ENCODE data around the gene TMEM239.

Gene TMEM239

DNA sequence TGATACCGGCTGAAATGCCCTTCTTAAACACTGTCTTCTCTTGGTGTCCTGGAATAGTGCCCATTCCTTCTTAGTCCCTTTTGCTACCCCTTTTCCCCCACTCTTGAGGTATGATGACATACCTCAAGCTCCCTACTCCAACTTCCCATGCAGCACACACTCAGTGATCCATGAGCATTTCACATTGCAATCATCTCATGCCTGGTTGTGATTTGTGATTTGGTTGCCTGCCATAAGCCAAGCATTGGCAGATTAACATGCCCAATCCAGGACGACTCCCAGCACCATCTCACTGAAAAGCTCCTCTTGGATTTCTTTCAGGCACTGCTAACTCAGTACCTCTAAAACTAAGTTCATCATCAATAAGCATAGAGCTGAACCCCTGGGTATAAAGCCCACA is 42.4 kb downstream of the TMEM239 start:
- H3K4me3 Mint-ChIP-seq = no peak overlapping the region
- ATAC-seq (replicated peaks; ENCODE audit: extremely low read depth, poor library complexity, severe bottlenecking) (no peak), DNase-seq (ENCODE audit: low spot score in 2 of 2) (no peak)
- H3K27me3 Mint-ChIP-seq = no peaks in the 10 kb centered on the region
- H3K27ac Mint-ChIP-seq (ENCODE audit: low read depth) = no peak overlapping the region
- H3K4me1 Mint-ChIP-seq = peaks cover 6% of the 10 kb centered on the region
- no peaks in the 10 kb centered on the region for H3K9me3 Mint-ChIP-seq
- peaks cover 9% of the 10 kb centered on the region for H3K36me3 Mint-ChIP-seq (ENCODE audit: insufficient read depth)

DNA sequence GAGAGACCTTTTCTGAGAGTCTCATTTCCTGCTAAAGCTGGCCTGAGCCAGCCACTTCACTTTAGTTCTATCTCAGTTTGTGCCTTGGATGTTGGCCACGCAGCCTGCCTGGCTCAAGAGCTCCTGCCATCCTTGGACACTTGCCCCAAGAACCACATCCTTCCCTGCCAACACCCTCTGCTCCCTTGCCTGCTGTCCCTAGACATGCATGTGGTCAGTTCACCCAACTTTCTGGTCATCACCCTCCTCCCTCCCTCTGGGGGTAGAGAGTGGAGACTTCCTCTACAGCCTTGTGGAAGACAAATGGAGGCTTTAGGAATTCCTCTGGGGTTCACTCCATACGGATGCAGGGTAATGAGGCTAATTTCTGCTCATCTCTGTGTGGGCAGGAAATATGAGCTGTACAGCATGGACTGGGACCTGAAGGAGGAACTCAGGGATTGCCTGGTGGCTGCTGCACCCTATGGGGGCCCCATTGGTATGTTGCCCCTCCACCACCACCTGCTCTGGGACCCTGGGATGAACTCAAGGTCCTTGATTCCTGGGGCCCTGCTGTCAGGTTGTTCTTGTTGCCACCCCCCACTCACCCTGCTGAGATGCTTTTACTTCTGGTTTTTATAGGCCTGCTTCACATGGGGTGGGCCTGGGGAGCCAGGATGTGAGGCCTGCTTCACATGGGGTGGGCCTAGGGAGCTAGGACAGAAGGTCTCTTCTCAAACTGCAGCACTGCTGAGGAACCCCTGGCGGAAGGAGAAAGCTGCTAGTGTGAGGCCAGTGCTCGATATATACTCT is 43.4 kb downstream of the TMEM239 start:
- Mint-ChIP-seq H3K4me1 (peaks cover 6% of the 10 kb centered on the region), H3K27ac (ENCODE audit: low read depth) (peak overlapping the region; percentile 74), H3K36me3 (ENCODE audit: insufficient read depth) (peaks cover 9% of the 10 kb centered on the region), H3K27me3 (no peaks in the 10 kb centered on the region), H3K9me3 (no peaks in the 10 kb centered on the region), H3K4me3 (no peak overlapping the region)
- no peak for ATAC-seq (replicated peaks; ENCODE audit: extremely low read depth, poor library complexity, severe bottlenecking)
- DNase-seq (ENCODE audit: low spot score in 2 of 2) = no peak

DNA sequence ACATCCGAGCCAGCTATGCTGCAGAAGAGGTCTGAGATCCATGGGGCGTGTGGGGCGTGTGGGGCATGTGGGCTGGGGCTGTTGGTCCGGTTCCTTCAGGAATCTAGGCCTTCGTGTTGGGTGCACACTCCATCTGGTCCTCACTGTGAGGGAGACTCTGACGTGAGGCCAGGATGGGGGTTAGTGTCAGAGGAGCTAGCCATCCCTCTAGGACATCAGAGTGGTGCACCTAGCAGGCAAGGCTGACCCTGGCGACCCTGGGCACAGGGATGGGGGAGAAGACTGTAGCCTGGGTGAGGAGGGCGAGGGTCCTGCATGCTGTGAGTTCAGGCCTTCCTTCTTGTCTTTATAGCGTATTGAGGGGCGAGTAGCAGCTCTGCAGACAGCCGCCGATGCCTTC is 48.5 kb downstream of the TMEM239 start:
- no peak for DNase-seq (ENCODE audit: low spot score in 2 of 2)
- Mint-ChIP-seq H3K27ac (ENCODE audit: low read depth) (peak overlapping the region; percentile 6), H3K27me3 (no peaks in the 10 kb centered on the region), H3K36me3 (ENCODE audit: insufficient read depth) (peaks cover 18% of the 10 kb centered on the region), H3K4me3 (no peak overlapping the region), H3K9me3 (no peaks in the 10 kb centered on the region), H3K4me1 (peaks cover 24% of the 10 kb centered on the region)
- ATAC-seq (replicated peaks; ENCODE audit: extremely low read depth, poor library complexity, severe bottlenecking) = no peak

DNA sequence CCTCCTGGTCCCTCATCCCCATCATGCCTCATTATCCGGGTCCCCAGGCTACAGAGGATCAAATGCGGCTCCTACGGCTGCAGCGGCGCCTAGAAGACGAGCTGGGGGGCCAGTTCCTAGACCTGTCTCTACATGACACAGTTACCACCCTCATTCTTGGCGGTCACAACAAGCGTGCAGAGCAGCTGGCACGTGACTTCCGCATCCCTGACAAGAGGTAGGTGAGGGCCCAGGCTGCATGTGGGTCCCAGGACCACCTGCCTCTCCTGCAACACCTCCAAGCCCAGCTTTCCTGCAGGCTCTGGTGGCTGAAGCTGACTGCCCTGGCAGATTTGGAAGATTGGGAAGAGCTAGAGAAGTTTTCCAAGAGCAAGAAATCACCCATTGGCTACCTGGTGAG is 48.9 kb downstream of the TMEM239 start:
- H3K9me3 Mint-ChIP-seq = no peaks in the 10 kb centered on the region
- no peak for DNase-seq (ENCODE audit: low spot score in 2 of 2)
- peak overlapping the region; percentile 6 for H3K27ac Mint-ChIP-seq (ENCODE audit: low read depth)
- no peaks in the 10 kb centered on the region for H3K27me3 Mint-ChIP-seq
- H3K36me3 Mint-ChIP-seq (ENCODE audit: insufficient read depth) = peaks cover 18% of the 10 kb centered on the region
- H3K4me3 Mint-ChIP-seq = peak overlapping the region; percentile 19
- peaks cover 24% of the 10 kb centered on the region for H3K4me1 Mint-ChIP-seq
- no peak for ATAC-seq (replicated peaks; ENCODE audit: extremely low read depth, poor library complexity, severe bottlenecking)

DNA sequence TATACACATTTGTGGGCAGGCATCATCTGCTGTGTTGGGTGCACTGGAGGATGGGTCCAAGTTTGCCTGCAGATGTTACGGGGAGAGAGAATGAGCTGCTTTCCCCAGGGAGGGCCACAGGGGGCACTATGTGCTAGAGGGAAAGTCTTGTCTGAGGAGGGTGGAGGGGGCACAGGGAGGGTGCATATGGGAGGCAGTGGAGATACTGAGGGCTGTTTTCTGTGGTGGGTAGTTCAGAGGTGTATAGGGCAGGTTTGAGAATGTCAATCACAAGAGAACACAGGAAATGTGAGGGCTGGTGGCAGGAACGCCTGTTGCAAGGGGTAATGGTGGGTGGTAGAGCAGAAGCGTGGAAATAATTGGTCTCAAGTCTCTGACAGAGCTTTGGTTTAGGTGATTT is 49.5 kb downstream of the TMEM239 start:
- DNase-seq (ENCODE audit: low spot score in 2 of 2) (peak; percentile 37 to 42), ATAC-seq (replicated peaks; ENCODE audit: extremely low read depth, poor library complexity, severe bottlenecking) (peak; percentile 70)
- Mint-ChIP-seq H3K27me3 (no peaks in the 10 kb centered on the region), H3K9me3 (no peaks in the 10 kb centered on the region), H3K4me3 (peak overlapping the region; percentile 19), H3K36me3 (ENCODE audit: insufficient read depth) (peaks cover 17% of the 10 kb centered on the region), H3K4me1 (peaks cover 24% of the 10 kb centered on the region), H3K27ac (ENCODE audit: low read depth) (peak overlapping the region; percentile 6)

DNA sequence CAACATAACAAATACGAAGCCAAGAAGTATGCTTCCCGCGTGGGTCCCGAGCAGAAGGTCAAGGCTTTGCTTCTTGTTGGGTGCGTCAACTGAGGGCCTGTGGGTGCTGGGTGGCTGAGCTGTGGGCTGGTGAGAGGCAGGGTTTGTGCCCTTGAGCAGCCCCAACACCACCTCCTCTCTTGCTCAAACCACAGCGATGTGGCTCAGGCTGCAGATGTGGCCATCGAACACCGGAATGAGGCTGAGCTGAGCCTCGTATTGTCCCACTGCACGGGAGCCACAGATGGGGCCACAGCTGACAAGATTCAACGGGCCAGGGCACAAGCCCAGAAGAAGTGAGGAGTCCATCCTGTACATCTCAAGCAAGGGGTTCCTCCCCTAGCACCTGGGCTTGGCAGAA is 50.1 kb downstream of the TMEM239 start:
- DNase-seq (ENCODE audit: low spot score in 2 of 2) = no peak
- H3K27me3 Mint-ChIP-seq = no peaks in the 10 kb centered on the region
- peak overlapping the region; percentile 6 for H3K27ac Mint-ChIP-seq (ENCODE audit: low read depth)
- peaks cover 29% of the 10 kb centered on the region for H3K4me1 Mint-ChIP-seq
- H3K36me3 Mint-ChIP-seq (ENCODE audit: insufficient read depth) = peaks cover 13% of the 10 kb centered on the region
- H3K4me3 Mint-ChIP-seq = peak overlapping the region; percentile 19
- ATAC-seq (replicated peaks; ENCODE audit: extremely low read depth, poor library complexity, severe bottlenecking) = peak; percentile 55
- no peaks in the 10 kb centered on the region for H3K9me3 Mint-ChIP-seq

DNA sequence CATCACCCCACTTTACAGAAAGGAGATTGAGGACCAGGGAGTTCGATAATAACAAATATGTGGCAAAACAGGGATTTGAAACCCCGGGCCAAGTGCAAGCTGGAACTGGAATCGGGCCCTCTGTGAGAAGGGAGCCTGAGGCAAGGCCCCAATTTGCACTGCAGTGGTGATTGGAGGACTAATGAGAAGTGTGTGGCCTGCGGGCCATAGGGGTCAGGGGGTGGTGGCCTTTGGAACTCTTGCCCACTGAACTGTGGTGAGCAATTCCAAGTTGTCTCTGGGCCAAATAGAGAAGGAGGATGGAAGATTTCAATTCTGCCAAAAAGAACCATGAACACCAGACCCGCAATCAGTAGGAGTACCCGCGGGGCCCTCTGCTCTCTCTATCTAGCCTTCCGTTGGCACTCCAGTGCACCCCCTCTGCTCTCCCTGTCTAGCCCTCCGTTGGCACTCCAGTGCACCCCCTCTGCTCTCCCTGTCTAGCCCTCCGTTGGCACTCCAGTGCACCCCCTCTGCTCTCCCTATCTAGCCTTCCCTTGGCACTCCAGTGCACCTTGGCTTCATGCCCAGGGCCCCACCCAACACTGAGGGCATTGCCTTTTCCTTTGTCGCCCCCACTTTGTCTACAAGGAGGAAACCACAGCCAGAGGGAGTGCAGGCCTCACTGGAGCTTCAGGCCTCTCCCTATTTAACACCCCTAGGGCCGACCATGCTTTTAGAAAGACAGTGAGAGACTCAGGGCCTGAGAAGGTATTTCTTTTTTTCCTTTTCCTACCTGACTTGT is 51.1 kb downstream of the TMEM239 start:
- ATAC-seq (replicated peaks; ENCODE audit: extremely low read depth, poor library complexity, severe bottlenecking) (no peak), DNase-seq (ENCODE audit: low spot score in 2 of 2) (no peak)
- Mint-ChIP-seq H3K27me3 (no peaks in the 10 kb centered on the region), H3K27ac (ENCODE audit: low read depth) (peak overlapping the region; percentile 75), H3K36me3 (ENCODE audit: insufficient read depth) (peaks cover 13% of the 10 kb centered on the region), H3K9me3 (no peaks in the 10 kb centered on the region), H3K4me3 (peak overlapping the region; percentile 47), H3K4me1 (peaks cover 35% of the 10 kb centered on the region)

Data from central memory CD8-positive, alpha-beta T cell (primary cell).